ENCODE data around the gene KNL1.
"Not testable (repeated sequence)": the region's sequence is repeated elsewhere in the genome, so short reads cannot be mapped to it uniquely, and the experiment has no call there.

Gene KNL1

DNA sequence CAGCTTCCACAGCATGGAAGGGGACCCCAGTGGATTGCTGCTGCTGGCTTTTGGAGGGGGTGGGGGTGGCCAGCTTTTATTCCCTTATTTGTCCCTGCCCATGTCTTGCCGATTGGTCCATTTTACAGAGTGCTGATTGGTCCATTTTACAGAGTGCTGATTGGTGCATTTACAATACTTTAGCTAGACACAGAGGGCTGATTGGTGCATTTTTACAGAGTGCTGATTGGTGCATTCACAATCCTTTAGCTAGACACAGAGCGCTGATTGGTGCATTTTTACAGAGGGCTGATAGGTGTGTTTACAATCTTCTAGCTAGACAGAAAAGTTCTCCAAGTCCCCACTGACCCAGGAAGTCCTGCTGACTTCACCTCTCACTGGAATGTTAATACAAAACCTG lies 12.3 kb upstream of the KNL1 start:
- not testable (repeated sequence) for DNase-seq (ENCODE audit: low spot score)

DNA sequence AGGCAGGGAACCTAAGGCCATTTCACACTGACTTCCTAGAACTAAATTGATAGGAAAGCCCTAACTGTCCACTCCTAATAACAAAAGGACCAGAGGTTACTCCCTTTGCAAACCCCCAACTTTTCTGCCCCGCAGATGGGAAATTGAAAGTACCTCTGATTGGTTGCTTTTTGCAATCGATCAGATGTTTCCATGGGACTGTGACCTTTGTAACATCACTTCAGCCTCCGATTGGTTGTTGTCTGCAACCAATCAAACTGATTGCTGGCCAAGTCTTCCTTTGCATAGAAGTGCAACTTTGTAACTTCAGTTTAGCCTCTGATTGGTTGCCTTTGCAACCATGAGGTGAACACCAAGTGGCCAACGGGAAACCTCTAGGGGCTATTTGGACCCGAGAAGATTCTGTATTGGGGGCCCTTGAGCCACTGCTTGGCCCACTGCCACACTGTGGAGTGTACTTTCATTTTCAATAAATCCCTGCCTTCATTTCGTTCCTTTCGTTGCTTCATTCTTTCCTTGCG lies 11.3 kb upstream of the KNL1 start:
- DNase-seq (ENCODE audit: low spot score): peak; percentile 65

DNA sequence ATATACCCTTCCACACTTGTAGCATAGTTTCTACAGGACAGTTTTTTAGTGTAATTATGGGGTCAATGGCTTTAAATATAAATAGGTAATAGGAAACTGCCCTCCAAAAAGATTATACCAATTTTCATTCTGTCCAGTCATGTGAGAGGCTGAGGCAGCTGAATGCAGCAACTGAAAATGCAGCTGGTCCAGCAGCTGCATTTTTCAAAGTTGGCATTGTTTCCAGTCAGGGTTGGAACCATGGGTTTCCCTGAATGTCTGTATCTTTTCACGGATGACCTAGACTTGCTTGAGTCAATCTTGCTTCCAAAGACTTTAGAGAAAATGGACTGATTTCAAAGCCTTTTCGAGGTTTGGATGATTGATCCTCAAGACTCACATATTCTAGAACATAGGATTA lies 9.9 kb upstream of the KNL1 start:
- DNase-seq (ENCODE audit: low spot score): no peak

DNA sequence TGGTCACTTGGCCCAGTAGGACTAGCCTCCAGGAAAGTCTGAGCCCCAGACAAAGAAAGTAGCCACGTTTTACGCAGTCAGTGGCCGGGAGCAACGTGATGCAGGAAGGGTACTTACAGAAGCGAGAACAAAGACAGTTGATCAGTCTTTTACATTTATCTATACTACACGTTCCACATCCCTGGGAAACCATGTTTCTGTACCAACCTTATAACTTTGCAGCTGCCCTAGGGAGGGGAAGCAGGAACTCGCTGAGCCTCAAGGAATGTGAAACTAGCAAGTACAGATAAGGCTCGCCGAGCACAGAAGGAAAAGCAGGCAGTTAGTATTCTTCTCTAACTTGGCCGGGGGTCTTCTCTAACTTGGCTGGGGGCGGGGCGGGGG lies 3.4 kb upstream of the KNL1 start:
- no peak for DNase-seq (ENCODE audit: low spot score)

DNA sequence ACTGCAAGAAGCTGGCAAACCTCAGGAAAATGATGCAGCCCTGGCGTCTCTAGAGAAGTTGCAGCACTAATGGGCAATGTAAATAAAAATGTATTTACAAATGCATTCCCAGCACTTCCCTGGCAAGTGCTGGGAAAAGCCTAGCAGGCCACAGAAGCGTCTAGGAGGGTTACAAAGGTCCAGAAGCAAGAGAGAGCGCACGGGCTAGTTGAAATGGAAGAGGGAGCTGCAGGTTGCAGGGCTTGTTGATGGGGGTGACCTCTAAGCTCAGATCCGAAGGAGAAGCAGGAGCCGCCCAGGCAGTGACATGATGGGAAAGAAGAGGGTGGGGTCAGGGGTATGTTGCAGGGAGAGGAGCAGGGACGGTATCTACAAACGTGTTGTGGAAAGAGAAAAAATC lies 2.7 kb upstream of the KNL1 start:
- DNase-seq (ENCODE audit: low spot score): no peak

DNA sequence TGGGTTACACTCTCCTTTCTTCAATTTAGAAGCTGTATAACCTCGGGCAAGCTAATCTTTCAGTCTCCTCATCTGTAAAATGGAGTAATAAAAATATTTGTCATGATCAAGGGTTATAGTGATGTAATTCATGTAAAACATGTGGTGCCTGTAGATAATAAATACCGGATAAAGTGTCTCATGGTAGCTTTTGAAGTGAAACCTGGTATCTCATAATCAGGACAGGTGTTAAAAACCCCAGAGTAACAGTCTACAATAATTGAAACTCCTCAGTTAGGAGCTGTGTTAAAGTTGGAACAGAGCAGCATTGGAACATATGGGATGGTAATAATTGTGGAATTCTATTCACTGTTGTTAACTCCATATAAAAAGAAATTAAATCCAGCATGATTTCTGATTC lies 884 bp upstream of the KNL1 start:
- no peak for DNase-seq (ENCODE audit: low spot score)

- peak; percentile 78 for DNase-seq (ENCODE audit: low spot score)
Observed at GRCh38 chr15:40594429-40594836, 384 bp downstream of the KNL1 start.

DNA sequence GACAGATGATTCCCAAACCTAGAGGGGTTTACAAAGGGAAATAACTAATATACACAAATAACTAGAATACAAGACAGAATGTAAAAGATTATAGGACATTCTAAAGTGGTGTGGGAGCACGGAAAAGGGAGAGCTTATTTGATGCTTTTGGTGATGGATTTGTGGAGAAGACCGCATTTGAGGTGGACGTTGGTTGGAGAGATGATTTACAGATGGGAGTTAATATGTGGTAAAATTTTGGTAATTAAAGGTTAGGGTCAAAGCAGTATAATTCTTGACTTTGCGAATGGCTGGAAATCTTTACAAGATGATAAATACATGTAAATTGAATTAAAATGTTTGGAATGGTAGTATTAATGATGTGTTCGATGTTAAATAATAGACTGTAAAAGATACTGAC lies 1.2 kb downstream of the KNL1 start:
- DNase-seq (ENCODE audit: low spot score): no peak

- no peak for DNase-seq (ENCODE audit: low spot score)
Observed at GRCh38 chr15:40595773-40596172, 1.7 kb downstream of the KNL1 start.

- DNase-seq (ENCODE audit: low spot score): no peak
Observed at GRCh38 chr15:40597024-40597423, 3.0 kb downstream of the KNL1 start.

GRCh38 chr15:40598126-40598525 lies 4.1 kb downstream of the KNL1 start:
- DNase-seq (ENCODE audit: low spot score): no peak

GRCh38 chr15:40598672-40599071 lies 4.6 kb downstream of the KNL1 start:
- no peak for DNase-seq (ENCODE audit: low spot score)

DNA sequence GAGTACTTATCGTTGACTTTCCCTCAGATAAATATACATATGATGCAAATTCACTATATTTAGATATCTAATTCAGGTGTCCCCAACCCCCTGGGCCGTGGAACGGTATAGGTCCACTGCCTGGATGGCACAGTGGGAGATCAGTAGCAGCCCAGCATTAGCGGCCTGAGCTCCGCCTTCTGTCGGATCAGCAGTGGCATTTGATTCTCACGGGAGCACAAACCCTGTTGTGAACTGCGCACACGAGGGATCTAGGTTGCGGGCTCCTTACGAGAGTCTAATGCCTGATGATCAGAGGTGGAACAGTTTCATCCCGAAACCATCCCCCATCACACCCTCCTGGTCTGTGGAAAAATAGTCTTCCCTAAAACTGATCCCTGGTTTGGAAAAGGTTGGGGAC lies 6.9 kb downstream of the KNL1 start:
- DNase-seq (ENCODE audit: low spot score): no peak

DNA sequence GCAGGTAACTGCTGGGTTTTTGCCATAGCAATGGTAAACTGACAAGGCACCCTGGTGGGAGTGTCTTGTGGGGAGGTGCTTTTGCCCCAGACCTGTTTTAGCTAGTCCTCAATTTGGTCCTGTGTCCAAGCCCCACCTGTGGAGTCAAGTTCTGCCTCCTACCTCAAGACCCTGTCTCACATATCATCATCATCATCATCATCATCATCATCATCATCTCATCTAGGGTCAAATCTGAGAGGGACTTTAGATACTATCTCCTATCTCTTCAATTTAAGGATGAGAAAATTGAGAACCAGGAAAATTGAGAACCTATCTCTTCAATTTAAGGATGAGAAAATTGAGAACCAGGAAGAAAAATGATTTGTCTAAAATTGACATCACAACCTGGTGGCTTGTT lies 9.9 kb downstream of the KNL1 start:
- DNase-seq (ENCODE audit: low spot score): no peak

DNA sequence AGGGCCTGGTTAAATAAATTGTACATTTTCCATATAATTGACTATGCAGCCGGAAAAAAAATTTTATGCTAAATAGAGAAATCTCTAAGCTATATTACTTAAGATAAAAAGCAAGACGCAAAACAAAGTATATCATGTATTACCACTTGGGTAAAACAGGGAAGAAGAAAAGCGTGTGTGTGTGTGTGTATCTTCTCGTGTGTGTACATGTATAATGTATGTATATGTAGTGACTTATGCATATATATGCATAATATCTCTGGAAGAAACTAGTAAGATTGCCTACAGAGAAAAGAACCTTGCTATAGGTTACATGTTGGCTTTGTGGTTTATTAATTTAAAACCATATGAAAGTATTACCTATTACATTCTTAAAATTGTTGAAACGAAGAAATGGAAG lies 19.0 kb downstream of the KNL1 start:
- DNase-seq (ENCODE audit: low spot score): no peak

GRCh38 chr15:40618023-40618422 lies 24.0 kb downstream of the KNL1 start:
- DNase-seq (ENCODE audit: low spot score): no peak

- DNase-seq (ENCODE audit: low spot score): no peak
Observed at GRCh38 chr15:40618906-40619305, 24.9 kb downstream of the KNL1 start.

GRCh38 chr15:40623361-40623760 lies 29.3 kb downstream of the KNL1 start:
- no peak for DNase-seq (ENCODE audit: low spot score)

DNA sequence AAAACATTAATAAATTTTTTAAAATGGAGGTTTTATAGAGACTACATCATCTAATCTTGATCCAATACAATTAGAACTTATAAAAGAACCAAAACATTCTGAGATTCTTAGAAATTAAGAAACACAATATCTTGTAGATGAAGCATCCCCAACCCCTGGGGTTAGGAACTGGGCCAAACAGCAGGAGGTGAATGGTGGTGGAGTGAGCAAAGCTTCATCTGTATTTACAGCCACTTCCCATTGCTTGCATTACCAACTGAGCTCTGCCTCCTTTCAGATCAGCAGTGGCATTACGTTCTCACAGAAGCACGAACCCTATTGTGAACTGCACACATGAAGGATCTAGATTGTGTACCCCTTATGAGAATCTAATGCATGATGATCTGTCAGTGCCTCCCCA lies 36.3 kb downstream of the KNL1 start:
- no peak for DNase-seq (ENCODE audit: low spot score)

- no peak for DNase-seq (ENCODE audit: low spot score)
Observed at GRCh38 chr15:40633178-40633577, 39.1 kb downstream of the KNL1 start.

DNA sequence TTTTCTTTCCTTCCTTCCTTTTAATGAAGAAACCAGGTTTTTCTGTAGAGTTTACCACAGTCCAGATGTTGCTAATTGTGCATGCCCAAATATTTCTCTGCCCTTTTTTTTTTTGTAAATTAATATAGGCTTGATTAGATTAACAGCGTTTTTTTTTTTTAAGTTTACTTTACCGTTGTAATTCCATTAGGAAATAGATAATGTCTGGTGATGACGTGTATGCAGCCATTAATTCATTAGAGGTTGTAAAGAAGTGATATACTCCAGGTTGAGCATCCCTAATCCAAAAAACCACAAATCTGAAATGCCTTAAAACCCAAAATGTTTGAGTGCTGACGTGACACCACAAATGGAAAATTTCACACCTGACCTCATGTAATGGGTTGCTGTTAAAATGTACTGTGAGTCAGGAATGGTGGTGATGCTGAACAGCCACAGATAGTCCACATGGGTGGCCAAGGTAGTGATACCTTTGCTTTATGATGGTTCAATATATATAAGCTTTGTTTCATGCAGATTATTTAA lies 43.2 kb downstream of the KNL1 start:
- DNase-seq (ENCODE audit: low spot score): no peak

DNA sequence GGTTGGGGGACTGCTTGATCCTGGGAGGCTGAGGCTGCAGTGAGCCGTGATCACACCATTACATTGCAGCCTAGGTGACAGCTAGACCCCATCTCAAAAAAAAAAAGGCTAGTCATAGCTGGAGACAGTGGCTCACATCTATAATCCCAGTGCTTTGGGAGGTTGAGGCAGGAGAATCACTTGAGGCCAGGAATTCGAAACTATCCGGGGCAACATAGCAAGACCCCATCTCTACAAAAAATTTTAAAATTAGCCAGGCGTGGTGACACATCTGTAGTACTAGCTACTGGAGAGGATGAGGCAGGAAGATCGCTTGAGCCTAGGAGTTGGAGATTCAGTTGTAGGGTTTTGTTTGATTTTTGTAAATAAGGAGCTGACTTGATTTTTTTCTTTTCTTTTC lies 45.6 kb downstream of the KNL1 start:
- no peak for DNase-seq (ENCODE audit: low spot score)

- DNase-seq (ENCODE audit: low spot score): no peak
Observed at GRCh38 chr15:40647523-40647922, 53.5 kb downstream of the KNL1 start.

DNA sequence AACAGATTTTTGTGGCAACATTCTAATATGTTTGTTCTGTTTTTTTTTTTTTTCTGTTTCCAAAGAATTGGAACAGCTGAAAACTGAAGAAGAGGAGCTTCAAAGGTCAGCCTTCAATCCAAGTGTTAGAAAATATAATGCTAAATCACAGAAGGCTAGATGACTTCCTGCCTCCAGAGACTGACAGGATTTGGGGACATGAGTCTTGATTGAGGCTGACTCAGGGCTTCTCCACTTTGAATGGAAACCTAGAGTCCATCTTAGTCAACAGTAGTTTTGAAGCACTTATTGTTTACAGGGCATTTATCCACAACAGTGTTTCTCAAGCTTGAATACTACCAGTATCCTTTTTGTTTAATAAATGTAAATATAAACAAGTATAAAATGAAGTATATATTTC lies 56.4 kb downstream of the KNL1 start:
- DNase-seq (ENCODE audit: low spot score): no peak

DNA sequence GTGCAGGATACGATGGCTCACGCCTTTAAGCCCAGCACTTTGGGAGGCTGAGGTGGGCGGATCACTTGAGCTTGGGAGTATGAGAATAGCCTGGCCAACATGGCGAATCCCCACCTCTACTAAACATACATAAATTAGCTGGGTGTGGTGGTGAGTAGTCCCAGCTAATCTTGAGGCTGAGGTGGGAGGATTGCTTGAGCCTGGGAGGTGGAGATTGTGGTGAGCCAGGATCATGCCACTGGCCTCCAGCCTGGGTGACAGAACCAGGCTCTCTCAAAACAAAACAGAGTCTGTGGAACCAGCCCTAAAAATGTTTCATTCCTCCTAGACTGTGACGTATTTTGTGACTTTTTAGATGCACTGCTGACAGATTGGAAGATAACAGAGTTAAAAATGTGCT lies 66.6 kb downstream of the KNL1 start:
- DNase-seq (ENCODE audit: low spot score): no peak

All from GM03348 (cell line).